ENCODE measurements around the gene INMT.
"Not testable (repeated sequence)": the region's sequence is repeated elsewhere in the genome, so short reads cannot be mapped to it uniquely, and the experiment has no call there.

Gene INMT

DNA sequence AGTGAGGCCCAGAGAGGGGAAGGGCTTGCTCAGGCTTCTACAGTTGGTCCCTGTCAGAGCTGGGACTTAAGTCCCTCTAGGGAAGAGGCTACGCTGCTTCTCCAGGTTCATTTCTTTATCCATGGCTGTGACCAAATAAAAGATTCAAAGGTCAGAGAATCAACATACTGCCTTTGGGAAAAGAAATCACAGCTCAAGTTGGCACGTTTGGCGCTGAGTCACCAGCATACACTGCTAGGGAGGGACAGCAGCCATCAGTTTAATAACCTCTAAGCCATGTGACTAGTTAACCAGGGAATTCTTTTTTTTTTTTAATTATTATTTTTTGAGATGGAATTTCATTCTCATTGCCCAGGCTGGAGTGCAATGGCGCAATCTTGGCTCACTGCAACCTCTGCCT is 41.3 kb upstream of the INMT start:
- Histone ChIP-seq H3K9me3 (ENCODE audit: control insufficient read depth, low read length) (no peaks in the 10 kb centered on the region), H3K36me3 (ENCODE audit: control insufficient read depth, insufficient read depth, low read length, severe bottlenecking) (no peaks in the 10 kb centered on the region), H3K4me1 (ENCODE audit: control insufficient read depth, insufficient read depth, low read length) (peaks cover 36% of the 10 kb centered on the region), H3K27me3 (replicated peaks; ENCODE audit: control insufficient read depth, insufficient read depth, low read length) (peaks cover 7% of the 10 kb centered on the region), H3K9ac (ENCODE audit: low read length) (no peak overlapping the region), H3K4me3 (ENCODE audit: low read length) (no peak overlapping the region)
- DNase-seq (ENCODE audit: low read depth) = no peak

DNA sequence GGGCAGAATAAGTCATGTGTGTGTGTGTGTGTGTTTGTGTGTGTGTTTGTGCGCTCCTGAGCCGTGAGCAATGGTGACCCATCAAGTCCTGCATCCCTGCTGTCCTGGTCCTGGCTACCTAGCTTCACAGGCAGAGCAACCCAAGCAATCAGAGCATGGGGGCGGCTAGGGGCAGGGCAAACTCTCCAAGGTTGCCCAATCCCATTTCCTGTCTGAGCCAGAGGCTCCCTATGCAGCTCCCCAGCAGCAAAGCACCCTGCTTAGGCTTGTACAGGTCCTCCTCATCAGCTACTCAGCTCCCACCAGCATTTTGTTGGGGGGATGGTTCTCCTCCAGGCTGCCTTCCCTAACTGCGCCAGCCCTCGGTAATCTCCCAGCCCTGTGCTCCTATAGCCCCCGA is 38.5 kb upstream of the INMT start:
- DNase-seq (ENCODE audit: low read depth) = no peak
- Histone ChIP-seq H3K4me3 (ENCODE audit: low read length) (no peak overlapping the region), H3K4me1 (ENCODE audit: control insufficient read depth, insufficient read depth, low read length) (peaks cover 23% of the 10 kb centered on the region), H3K9ac (ENCODE audit: low read length) (no peak overlapping the region), H3K9me3 (ENCODE audit: control insufficient read depth, low read length) (peaks cover 7% of the 10 kb centered on the region), H3K27me3 (replicated peaks; ENCODE audit: control insufficient read depth, insufficient read depth, low read length) (no peaks in the 10 kb centered on the region), H3K36me3 (ENCODE audit: control insufficient read depth, insufficient read depth, low read length, severe bottlenecking) (no peaks in the 10 kb centered on the region)

DNA sequence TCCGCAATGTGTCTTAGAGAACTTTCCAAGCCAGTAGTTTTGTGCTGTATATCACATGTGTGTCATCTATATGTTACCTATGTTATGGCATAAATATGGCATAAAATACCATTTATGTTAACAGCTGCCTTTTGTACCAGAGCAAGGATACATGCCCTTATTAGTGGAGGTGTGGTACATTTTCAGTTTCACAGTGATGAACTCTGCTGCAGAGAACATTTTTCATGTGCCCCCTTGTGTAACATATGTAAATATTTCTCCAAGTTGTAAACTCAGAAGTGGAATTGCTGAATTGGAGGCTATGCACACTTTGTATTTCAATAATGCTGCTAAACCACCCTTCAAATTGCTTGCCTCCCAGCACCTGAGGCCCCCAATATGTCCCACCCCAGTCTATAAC is 37.8 kb upstream of the INMT start:
- Histone ChIP-seq H3K4me1 (ENCODE audit: control insufficient read depth, insufficient read depth, low read length) (peaks cover 16% of the 10 kb centered on the region), H3K9me3 (ENCODE audit: control insufficient read depth, low read length) (peaks cover 13% of the 10 kb centered on the region), H3K4me3 (ENCODE audit: low read length) (no peak overlapping the region), H3K9ac (ENCODE audit: low read length) (no peak overlapping the region), H3K27me3 (replicated peaks; ENCODE audit: control insufficient read depth, insufficient read depth, low read length) (no peaks in the 10 kb centered on the region), H3K36me3 (ENCODE audit: control insufficient read depth, insufficient read depth, low read length, severe bottlenecking) (no peaks in the 10 kb centered on the region)
- DNase-seq (ENCODE audit: low read depth) = no peak

DNA sequence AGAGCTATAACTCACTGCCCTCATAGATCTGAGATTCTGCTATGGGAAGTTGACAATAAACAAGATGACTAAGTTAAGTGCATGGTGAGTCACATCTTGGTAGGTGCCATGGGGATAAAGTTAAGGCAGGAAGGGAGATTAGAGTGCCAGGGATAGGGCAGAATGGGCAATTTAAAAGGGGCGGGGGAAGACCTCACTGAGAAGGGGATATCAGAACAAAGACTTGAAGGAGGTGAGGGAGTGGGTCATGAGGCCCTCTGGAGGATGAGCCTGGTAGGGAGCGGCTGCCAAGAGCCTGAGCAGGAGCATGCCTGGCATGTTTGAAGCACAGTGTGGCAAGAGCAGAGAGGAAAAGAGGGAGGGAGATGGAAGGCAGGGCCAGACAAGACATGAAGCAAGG is 34.8 kb upstream of the INMT start:
- no peak for DNase-seq (ENCODE audit: low read depth)
- peaks cover 18% of the 10 kb centered on the region for H3K27me3 ChIP-seq (replicated peaks; ENCODE audit: control insufficient read depth, insufficient read depth, low read length)
- H3K36me3 ChIP-seq (ENCODE audit: control insufficient read depth, insufficient read depth, low read length, severe bottlenecking) = no peaks in the 10 kb centered on the region
- no peak overlapping the region for H3K9ac ChIP-seq (ENCODE audit: low read length)
- peaks cover 36% of the 10 kb centered on the region for H3K9me3 ChIP-seq (ENCODE audit: control insufficient read depth, low read length)
- no peaks in the 10 kb centered on the region for H3K4me1 ChIP-seq (ENCODE audit: control insufficient read depth, insufficient read depth, low read length)
- no peak overlapping the region for H3K4me3 ChIP-seq (ENCODE audit: low read length)

DNA sequence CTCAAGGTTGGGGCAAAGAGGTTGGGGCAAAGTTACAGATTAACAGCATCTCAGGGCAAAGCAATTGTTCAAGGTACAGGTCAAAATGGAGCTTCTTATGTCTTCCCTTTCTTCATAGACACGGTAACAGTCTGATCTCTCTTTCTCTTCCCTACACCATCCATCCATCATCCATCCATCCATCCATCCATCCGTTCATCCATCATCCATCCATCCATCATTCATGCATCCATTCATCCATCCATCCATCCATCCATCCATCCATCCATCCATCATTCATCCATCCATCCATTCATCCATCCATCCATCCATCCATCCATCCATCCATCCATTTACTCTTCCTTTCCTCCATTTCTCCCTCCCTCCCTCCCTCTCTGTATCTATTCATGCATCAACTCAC is 32.5 kb upstream of the INMT start:
- not testable (repeated sequence) for DNase-seq (ENCODE audit: low read depth); H3K4me3 ChIP-seq (ENCODE audit: low read length); H3K9ac ChIP-seq (ENCODE audit: low read length); H3K4me1 ChIP-seq (ENCODE audit: control insufficient read depth, insufficient read depth, low read length); H3K36me3 ChIP-seq (ENCODE audit: control insufficient read depth, insufficient read depth, low read length, severe bottlenecking)
- Histone ChIP-seq H3K9me3 (ENCODE audit: control insufficient read depth, low read length) (peaks cover 36% of the 10 kb centered on the region), H3K27me3 (replicated peaks; ENCODE audit: control insufficient read depth, insufficient read depth, low read length) (peaks cover 35% of the 10 kb centered on the region)

DNA sequence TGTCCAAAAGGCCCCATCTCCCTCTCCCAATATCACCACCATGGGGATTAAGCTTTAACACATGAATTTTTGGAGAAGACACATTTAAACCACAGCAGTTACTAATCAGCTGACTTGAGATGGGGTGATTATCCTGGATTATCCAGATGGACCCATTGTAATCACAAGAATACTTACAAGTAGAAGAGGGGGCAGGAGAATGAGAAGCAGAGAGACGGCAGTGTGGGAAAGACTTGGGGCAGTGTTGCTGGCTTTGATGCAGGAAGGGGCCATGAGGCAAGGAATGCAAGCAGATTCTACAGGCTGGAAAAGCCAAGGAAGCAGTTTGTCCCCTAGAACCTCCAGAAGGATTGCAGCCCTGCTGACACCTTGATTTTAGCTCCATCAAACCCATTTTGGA is 30.7 kb upstream of the INMT start:
- Histone ChIP-seq H3K9me3 (ENCODE audit: control insufficient read depth, low read length) (peaks cover 36% of the 10 kb centered on the region), H3K9ac (ENCODE audit: low read length) (no peak overlapping the region), H3K36me3 (ENCODE audit: control insufficient read depth, insufficient read depth, low read length, severe bottlenecking) (no peaks in the 10 kb centered on the region), H3K4me1 (ENCODE audit: control insufficient read depth, insufficient read depth, low read length) (no peaks in the 10 kb centered on the region), H3K4me3 (ENCODE audit: low read length) (no peak overlapping the region), H3K27me3 (replicated peaks; ENCODE audit: control insufficient read depth, insufficient read depth, low read length) (peaks cover 49% of the 10 kb centered on the region)
- DNase-seq (ENCODE audit: low read depth) = no peak

DNA sequence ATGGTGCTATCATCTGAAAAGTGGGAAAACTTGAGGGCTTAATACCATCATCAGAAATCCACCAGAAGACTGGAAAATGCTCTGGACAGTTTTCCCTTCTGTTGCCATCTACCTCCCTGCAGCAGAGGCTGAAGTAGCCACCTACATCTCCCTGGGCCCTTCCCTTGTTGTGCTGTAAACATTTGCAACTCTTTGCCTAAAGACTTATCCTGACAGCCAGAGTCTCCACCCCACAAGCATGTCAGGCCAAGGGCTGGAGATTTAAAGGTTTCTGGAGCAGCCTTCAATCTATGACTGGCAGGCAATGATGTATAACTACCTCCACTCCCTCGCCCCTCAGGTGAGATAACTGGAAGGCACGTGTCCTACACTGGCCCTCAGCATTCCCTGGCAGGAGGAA is 29.7 kb upstream of the INMT start:
- H3K27me3 ChIP-seq (replicated peaks; ENCODE audit: control insufficient read depth, insufficient read depth, low read length) = peaks cover 53% of the 10 kb centered on the region
- H3K4me3 ChIP-seq (ENCODE audit: low read length) = no peak overlapping the region
- no peaks in the 10 kb centered on the region for H3K4me1 ChIP-seq (ENCODE audit: control insufficient read depth, insufficient read depth, low read length)
- H3K9me3 ChIP-seq (ENCODE audit: control insufficient read depth, low read length) = peaks cover 36% of the 10 kb centered on the region
- no peak for DNase-seq (ENCODE audit: low read depth)
- no peaks in the 10 kb centered on the region for H3K36me3 ChIP-seq (ENCODE audit: control insufficient read depth, insufficient read depth, low read length, severe bottlenecking)
- H3K9ac ChIP-seq (ENCODE audit: low read length) = no peak overlapping the region

DNA sequence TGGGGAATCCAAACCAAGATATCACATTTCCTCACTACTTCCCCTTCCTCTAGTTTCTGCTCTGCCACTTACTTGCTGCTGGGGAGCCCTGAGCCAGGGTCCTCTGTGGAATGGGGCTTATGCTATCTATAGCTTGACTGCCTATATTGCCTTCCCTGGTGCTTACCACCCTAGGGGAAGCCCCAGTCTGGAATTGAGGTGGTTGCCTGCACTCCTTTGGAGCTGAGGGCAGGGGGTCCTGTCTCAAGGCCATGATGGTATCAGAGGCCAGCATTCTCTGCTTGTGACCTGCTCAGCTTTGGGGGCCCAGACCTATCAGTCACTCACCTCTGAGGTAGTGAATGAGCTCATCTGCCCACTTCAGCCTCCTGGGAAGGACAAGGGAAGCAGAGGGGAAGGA is 29.3 kb upstream of the INMT start:
- DNase-seq (ENCODE audit: low read depth) = no peak
- Histone ChIP-seq H3K4me3 (ENCODE audit: low read length) (no peak overlapping the region), H3K9ac (ENCODE audit: low read length) (no peak overlapping the region), H3K36me3 (ENCODE audit: control insufficient read depth, insufficient read depth, low read length, severe bottlenecking) (no peaks in the 10 kb centered on the region), H3K4me1 (ENCODE audit: control insufficient read depth, insufficient read depth, low read length) (no peaks in the 10 kb centered on the region), H3K9me3 (ENCODE audit: control insufficient read depth, low read length) (peaks cover 36% of the 10 kb centered on the region), H3K27me3 (replicated peaks; ENCODE audit: control insufficient read depth, insufficient read depth, low read length) (peaks cover 53% of the 10 kb centered on the region)

DNA sequence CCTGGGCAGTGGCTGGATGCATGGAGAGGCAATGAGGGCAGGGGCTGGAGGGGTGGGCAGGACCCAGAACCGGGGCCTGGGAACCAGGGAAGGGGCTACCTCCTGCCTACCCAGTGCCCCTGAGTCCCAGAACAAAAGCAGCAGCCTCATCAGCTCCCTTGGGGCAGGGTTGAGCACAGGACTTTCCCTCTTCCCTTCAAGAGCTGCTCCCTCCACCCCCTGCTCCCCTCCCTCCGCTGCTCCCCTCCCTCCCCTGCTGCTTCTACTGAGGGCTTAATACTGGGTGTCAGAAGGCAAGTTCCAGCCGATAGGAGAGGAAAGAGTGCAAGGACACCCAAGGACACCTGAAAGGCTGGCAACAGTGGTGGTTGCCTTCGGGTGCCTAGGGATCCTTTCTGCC is 28.2 kb upstream of the INMT start:
- Histone ChIP-seq H3K4me1 (ENCODE audit: control insufficient read depth, insufficient read depth, low read length) (no peaks in the 10 kb centered on the region), H3K27me3 (replicated peaks; ENCODE audit: control insufficient read depth, insufficient read depth, low read length) (peaks cover 57% of the 10 kb centered on the region), H3K9ac (ENCODE audit: low read length) (no peak overlapping the region), H3K9me3 (ENCODE audit: control insufficient read depth, low read length) (peaks cover 25% of the 10 kb centered on the region), H3K36me3 (ENCODE audit: control insufficient read depth, insufficient read depth, low read length, severe bottlenecking) (no peaks in the 10 kb centered on the region), H3K4me3 (ENCODE audit: low read length) (no peak overlapping the region)
- no peak for DNase-seq (ENCODE audit: low read depth)

DNA sequence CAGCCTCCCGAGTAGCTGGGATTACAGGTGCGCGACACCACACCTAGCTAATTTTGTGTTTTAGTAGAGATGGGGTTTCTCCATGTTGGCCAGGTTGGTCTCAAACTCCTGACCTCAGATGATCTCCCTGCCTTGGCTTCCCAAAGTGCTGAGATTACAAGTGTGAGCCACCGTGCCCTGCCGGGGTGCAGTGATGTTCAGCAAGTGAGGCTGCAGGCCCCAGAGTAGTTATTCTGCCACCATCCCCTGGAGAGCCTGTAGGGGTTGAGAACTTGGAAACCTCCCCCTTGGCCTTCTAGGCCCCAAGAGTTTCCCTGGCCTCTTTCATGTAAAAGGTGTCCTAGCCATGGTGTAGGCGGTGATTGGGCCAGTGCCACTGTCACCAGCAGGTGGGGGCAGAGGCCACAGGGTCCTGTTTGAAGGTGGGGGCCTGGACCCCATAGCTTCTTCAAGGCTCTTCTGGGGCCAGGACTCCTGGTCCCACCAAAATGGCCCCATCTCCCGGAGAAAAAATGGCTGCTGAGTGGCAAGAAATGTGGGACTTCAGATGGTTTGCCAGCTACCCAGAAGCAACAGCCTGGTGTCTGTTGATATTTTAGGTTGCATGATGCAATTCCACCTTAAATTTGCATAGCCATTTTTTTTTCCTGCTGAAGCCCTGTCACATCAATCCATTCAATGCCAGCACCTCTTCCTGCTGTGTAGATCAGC is 25.5 kb upstream of the INMT start:
- Histone ChIP-seq H3K27me3 (replicated peaks; ENCODE audit: control insufficient read depth, insufficient read depth, low read length) (peaks cover 69% of the 10 kb centered on the region), H3K4me3 (ENCODE audit: low read length) (no peak overlapping the region), H3K9me3 (ENCODE audit: control insufficient read depth, low read length) (peaks cover 5% of the 10 kb centered on the region), H3K36me3 (ENCODE audit: control insufficient read depth, insufficient read depth, low read length, severe bottlenecking) (no peaks in the 10 kb centered on the region), H3K4me1 (ENCODE audit: control insufficient read depth, insufficient read depth, low read length) (no peaks in the 10 kb centered on the region), H3K9ac (ENCODE audit: low read length) (no peak overlapping the region)
- no peak for DNase-seq (ENCODE audit: low read depth)

DNA sequence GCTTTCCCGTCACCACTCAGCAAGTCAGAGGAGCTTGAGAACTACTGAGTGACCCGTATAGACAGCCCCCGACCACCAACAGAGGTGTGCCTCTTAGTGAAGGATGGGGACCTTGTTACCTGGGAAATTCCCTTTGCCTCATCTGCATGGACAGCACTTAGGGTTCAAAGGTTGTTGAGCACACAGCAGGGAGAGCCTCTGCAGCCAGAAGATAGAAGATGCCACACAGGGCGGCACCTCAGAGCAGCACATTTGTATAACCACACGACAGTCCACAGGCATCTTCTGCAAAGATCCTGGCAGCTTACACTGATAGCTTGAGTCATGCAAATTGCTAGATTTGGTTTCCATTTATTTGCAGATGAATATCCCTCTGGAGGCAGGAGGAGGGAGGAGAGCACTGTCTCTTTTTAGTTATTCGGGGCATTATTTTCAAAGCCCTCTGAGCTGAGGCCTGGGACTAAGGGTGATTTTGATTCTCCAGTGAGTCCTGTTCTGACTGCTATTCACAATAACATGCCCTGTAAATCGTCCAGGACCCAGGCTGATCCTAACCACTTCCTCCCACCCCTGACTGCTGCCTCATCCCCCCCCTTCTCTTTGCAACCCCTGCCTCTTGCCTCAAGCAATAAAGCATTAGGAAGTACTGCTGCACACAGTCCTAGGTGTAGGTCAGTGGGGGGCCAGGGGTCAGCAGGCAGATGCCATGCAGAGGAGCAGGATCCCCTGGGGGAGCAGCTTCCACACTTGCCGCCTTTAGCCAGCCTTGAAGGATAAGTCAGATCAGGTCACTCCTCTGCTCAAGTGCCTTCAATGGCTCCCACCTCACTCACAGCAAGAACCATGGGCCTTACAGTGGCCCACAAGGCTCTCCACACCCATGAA is 24.6 kb upstream of the INMT start:
- Histone ChIP-seq H3K27me3 (replicated peaks; ENCODE audit: control insufficient read depth, insufficient read depth, low read length) (peaks cover 66% of the 10 kb centered on the region), H3K36me3 (ENCODE audit: control insufficient read depth, insufficient read depth, low read length, severe bottlenecking) (no peaks in the 10 kb centered on the region), H3K9me3 (ENCODE audit: control insufficient read depth, low read length) (no peaks in the 10 kb centered on the region), H3K9ac (ENCODE audit: low read length) (no peak overlapping the region), H3K4me3 (ENCODE audit: low read length) (no peak overlapping the region), H3K4me1 (ENCODE audit: control insufficient read depth, insufficient read depth, low read length) (no peaks in the 10 kb centered on the region)
- peak; percentile 27 for DNase-seq (ENCODE audit: low read depth)

Data from adipocyte (in vitro differentiated cells).